ENCODE results near the gene UQCRHL.

DNA sequence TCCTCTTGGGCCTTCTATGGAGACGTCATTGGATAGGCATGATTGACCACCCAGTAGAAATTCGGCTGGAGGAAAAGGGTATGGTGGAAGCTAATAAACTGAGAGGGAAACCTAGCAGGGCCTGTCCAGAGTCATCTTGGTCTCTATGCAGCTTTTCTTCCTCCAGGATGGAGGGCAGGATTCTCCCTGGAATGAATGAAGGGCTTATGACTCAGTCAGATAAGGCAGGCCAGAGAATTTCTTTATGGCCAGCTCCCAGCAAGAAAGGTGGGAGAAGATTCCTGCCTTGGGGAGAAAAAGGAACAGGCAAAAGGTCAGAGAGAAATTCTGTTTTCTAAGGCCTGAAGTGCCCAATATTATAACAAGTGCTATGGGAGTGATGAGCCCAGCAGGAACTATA lies 31.7 kb downstream of the UQCRHL start:
- TF ChIP-seq POLR2AphosphoS5 (IDR thresholded peaks at IDR 0.05; ENCODE audit: low read depth, low read length) = no peak
- TF ChIP-seq SIN3A (IDR thresholded peaks at IDR 0.05; ENCODE audit: borderline replicate concordance, insufficient read depth, low read length) = no peak
- no peak for TF ChIP-seq TAF1 (IDR thresholded peaks at IDR 0.05; ENCODE audit: borderline replicate concordance, insufficient read depth, low read length)
- TF ChIP-seq, protein P1, sequence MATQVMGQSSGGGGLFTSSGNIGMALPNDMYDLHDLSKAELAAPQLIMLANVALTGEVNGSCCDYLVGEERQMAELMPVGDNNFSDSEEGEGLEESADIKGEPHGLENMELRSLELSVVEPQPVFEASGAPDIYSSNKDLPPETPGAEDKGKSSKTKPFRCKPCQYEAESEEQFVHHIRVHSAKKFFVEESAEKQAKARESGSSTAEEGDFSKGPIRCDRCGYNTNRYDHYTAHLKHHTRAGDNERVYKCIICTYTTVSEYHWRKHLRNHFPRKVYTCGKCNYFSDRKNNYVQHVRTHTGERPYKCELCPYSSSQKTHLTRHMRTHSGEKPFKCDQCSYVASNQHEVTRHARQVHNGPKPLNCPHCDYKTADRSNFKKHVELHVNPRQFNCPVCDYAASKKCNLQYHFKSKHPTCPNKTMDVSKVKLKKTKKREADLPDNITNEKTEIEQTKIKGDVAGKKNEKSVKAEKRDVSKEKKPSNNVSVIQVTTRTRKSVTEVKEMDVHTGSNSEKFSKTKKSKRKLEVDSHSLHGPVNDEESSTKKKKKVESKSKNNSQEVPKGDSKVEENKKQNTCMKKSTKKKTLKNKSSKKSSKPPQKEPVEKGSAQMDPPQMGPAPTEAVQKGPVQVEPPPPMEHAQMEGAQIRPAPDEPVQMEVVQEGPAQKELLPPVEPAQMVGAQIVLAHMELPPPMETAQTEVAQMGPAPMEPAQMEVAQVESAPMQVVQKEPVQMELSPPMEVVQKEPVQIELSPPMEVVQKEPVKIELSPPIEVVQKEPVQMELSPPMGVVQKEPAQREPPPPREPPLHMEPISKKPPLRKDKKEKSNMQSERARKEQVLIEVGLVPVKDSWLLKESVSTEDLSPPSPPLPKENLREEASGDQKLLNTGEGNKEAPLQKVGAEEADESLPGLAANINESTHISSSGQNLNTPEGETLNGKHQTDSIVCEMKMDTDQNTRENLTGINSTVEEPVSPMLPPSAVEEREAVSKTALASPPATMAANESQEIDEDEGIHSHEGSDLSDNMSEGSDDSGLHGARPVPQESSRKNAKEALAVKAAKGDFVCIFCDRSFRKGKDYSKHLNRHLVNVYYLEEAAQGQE (IDR thresholded peaks at IDR 0.05; ENCODE audit: insufficient read depth in 1 of 2, low read depth in 2 of 2, low read length in 2 of 2) = no peak

Data from PFSK-1 (cell line).